GM18858 (cell line): ENCODE results near the gene FAM120B.

Experiments
- ATAC-seq: cut with Tn5 transposase; IDR thresholded peaks from one replicate; pipeline ENCODE4 v1.9.1; 2021; ENCODE audit not compliant: unreplicated experiment

FAM120B gene

GRCh38 chr6:170441316-170441715 lies 134.8 kb downstream of the FAM120B start:
- ATAC-seq, result no peak

- ATAC-seq, result no peak
These were observed 136.0 kb downstream of the FAM120B start for GRCh38 chr6:170442596-170442995.

- no peak for ATAC-seq
These were observed 136.6 kb downstream of the FAM120B start for GRCh38 chr6:170443151-170443662.

GRCh38 chr6:170444056-170444591 lies 137.6 kb downstream of the FAM120B start:
- no peak for ATAC-seq

- ATAC-seq, result no peak
These were observed 138.3 kb downstream of the FAM120B start for GRCh38 chr6:170444811-170445211.

GRCh38 chr6:170445487-170445886 lies 138.9 kb downstream of the FAM120B start:
- no peak for ATAC-seq

GRCh38 chr6:170445971-170446370 lies 139.4 kb downstream of the FAM120B start:
- ATAC-seq, result no peak

GRCh38 chr6:170446841-170447560 lies 140.4 kb downstream of the FAM120B start:
- no peak for ATAC-seq

GRCh38 chr6:170447561-170447930 lies 141.0 kb downstream of the FAM120B start:
- no peak for ATAC-seq

- no peak for ATAC-seq
These were observed 141.8 kb downstream of the FAM120B start for GRCh38 chr6:170448317-170448716.

- no peak for ATAC-seq
These were observed 142.4 kb downstream of the FAM120B start for GRCh38 chr6:170448751-170449630.

- no peak for ATAC-seq
These were observed 143.5 kb downstream of the FAM120B start for GRCh38 chr6:170449835-170450753.

GRCh38 chr6:170450916-170451761 lies 144.6 kb downstream of the FAM120B start:
- no peak for ATAC-seq

GRCh38 chr6:170451762-170452651 lies 145.4 kb downstream of the FAM120B start:
- no peak for ATAC-seq

GRCh38 chr6:170452767-170453545 lies 146.4 kb downstream of the FAM120B start:
- no peak for ATAC-seq

GRCh38 chr6:170453586-170454511 lies 147.3 kb downstream of the FAM120B start:
- no peak for ATAC-seq
